ENCODE measurements around the gene PTPRCAP.

- TF ChIP-seq CTCF (IDR thresholded peaks at IDR 0.05): no peak
- no peak for TF ChIP-seq POLR2A (IDR thresholded peaks at IDR 0.05)
These were observed 44.0 kb downstream of the PTPRCAP start for GRCh38 chr11:67393437-67393836.
